GM06990 (cell line): ENCODE data around the gene FLT3LG.
A peak's percentile ranks its signal among the peaks of the same experiment; 100 is the strongest.
"Not testable (repeated sequence)": the region's sequence is repeated elsewhere in the genome, so short reads cannot be mapped to it uniquely, and the experiment has no call there.

Source experiments
- DNase-seq: peaks from one replicate; pipeline ENCODE4 v3.0.0-alpha.2; 2011; ENCODE audit not compliant: insufficient read length; ENCODE audit errors: extremely low read depth
- H3K27me3 ChIP-seq: replicated peaks from 2 replicates; pipeline ENCODE4 v1.6.0; 2011; ENCODE audit warnings: low read length; ENCODE audit not compliant: control insufficient read depth, insufficient read depth
- H3K36me3 ChIP-seq: 2 replicates; pipeline ENCODE4 v1.5.1; 2011; ENCODE audit warnings: low read length; ENCODE audit not compliant: control insufficient read depth, insufficient read depth
- H3K4me3 ChIP-seq: replicated peaks from 2 replicates; pipeline ENCODE4 v1.5.1; 2011; ENCODE audit warnings: low read depth, mild to moderate bottlenecking, control low read depth, low read length
- CTCF ChIP-seq: IDR thresholded peaks from 2 replicates; pipeline ENCODE4 v1.5.1; 2011; ENCODE audit warnings: low read length, control low read depth, mild to moderate bottlenecking, inconsistent platforms; ENCODE audit not compliant: insufficient read depth, poor library complexity, severe bottlenecking

FLT3LG gene

DNA sequence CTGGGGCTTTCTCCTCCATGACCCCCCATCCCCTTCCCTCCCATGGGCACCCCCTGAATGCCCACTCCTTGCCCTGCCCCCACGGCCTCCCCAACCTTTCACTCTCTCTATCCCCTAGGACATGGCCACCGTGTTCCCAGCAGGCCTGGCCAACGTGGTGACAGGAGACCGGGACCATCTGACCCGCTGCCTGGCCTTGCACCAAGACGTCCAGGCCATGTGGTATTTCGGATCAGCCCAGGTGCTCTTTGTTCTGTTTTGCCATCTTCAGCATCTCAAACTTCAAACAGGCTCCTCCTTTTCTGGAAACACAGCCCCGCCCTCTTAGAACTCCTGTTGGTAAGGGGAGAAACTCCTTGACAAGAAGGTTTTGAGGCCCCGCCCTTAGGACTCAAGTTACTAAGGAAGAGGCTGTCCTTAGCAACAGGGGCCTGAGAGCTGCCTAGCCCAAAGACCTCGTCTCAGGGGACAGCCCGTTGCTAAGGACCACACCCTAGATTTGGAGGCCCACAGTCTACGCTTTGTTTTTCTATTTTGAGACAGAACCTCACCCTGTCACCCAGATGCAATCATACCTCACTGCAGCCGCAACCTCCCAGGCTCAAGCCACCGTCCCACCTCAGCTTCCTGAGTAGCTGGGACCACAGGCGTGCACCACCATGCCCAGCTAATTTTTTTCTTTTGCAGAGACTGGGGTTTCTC lies 5.1 kb upstream of the FLT3LG start:
- TF ChIP-seq CTCF, result no peak
- DNase-seq, result peak; percentile 83
- peaks cover 10% of the 10 kb centered on the region for H3K36me3 ChIP-seq
- no peaks in the 10 kb centered on the region for H3K27me3 ChIP-seq
- no peak overlapping the region for H3K4me3 ChIP-seq

GRCh38 chr19:49469828-49470614 lies 4.0 kb upstream of the FLT3LG start:
- DNase-seq, result peak; percentile 91
- Histone ChIP-seq H3K27me3 (no peaks in the 10 kb centered on the region), H3K36me3 (peaks cover 6% of the 10 kb centered on the region), H3K4me3 (no peak overlapping the region)
- TF ChIP-seq CTCF, result peak; percentile 86

DNA sequence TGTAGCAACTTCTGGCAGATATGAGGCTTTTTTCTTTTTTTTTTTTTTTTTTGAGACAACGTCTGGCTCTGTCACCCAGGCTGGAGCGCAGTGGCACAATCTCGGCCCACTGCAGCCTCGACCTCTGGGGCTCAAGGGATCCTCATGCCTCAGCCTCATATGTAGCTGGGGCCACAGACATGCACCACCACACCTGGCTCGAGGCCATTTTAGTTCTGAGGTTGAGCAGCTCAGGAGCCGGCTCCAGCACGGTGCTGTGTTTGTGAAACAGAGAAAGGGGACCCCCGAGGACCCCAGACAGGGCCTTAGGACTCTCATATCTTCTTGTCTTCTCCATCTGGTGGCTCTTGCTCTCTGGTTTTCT lies 3.4 kb upstream of the FLT3LG start:
- TF ChIP-seq CTCF, result no peak
- H3K4me3 ChIP-seq, result no peak overlapping the region
- peaks cover 5% of the 10 kb centered on the region for H3K36me3 ChIP-seq
- no peak for DNase-seq
- no peaks in the 10 kb centered on the region for H3K27me3 ChIP-seq

GRCh38 chr19:49472936-49473335 lies 1.1 kb upstream of the FLT3LG start:
- no peak overlapping the region for H3K4me3 ChIP-seq
- no peak for DNase-seq

DNA sequence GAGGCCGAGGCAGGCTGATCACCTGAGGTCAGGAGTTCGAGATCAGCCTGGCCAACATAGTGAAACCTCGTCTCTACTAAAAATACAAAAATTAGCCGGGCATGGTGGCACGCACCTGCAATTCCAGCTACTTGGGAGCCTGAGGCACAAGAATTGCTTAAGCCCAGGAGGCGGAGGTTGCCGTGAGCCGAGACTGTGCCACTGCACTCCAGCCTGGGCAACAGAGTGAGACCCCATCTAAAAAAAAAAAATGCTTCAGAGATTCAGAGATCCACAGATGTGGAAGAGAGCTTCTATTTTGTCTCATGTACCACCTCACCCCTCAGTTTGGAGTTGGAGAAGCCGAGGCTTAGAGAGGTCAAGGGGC lies 531 bp upstream of the FLT3LG start:
- DNase-seq, result not testable (repeated sequence)

More at GRCh38 chr19:49472936-49473335, 1.1 kb upstream of the FLT3LG start:
- peaks cover 2% of the 10 kb centered on the region for H3K36me3 ChIP-seq
- no peak for TF ChIP-seq CTCF
- H3K27me3 ChIP-seq, result no peaks in the 10 kb centered on the region

GRCh38 chr19:49474542-49474924 lies 518 bp downstream of the FLT3LG start:
- peak overlapping the region; percentile 73 for H3K4me3 ChIP-seq
- no peaks in the 10 kb centered on the region for H3K36me3 ChIP-seq
- no peak for DNase-seq
- H3K27me3 ChIP-seq, result no peaks in the 10 kb centered on the region
- TF ChIP-seq CTCF, result no peak

More for the DNA sequence above, 531 bp upstream of the FLT3LG start:
- H3K4me3 ChIP-seq, result peak overlapping the region; percentile 73
- not testable (repeated sequence) for H3K27me3 ChIP-seq, H3K36me3 ChIP-seq
